GM19035 (cell line): ENCODE data around the gene RAD9B.

ENCODE experiments used
- ATAC-seq: cut with Tn5 transposase; IDR thresholded peaks from one replicate; pipeline ENCODE4 v1.9.1; 2021; ENCODE audit not compliant: unreplicated experiment

Gene RAD9B

GRCh38 chr12:110550981-110551380 is 48.9 kb downstream of the RAD9B start:
- ATAC-seq = no peak
